ENCODE data around the gene TMEM88. TPM values are rescaled to one million over a fixed set of nuclear protein-coding genes. Genes with fewer than 3 reads are reported as not detected.

TMEM88 gene
- total and polyA plus RNA-seq, 2 of the 13 experiments (the other 11 are each of a cell fraction or from before 2014, with no cell fraction given), result 0.31 to 0.66 TPM

DNA sequence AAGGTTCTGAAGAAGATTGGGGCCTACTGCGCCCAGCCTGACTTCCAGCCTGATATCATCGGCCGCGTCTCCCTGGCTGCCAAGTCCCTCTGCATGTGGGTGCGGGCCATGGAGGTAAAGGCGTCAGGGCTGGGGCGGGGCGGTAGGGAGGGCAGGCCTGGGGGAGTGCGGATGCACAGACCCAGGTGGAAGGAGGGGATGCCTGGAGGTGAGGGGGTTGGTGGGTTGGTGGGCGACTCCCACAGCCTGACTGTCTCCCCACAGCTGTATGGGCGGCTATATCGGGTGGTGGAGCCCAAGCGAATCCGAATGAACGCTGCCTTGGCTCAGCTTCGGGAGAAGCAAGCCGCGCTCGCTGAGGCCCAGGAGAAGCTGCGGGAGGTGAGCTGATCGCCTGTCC lies 47.7 kb upstream of the TMEM88 start:
- Histone ChIP-seq H3K9ac (ENCODE audit: insufficient read depth, low read depth, low read length) (no peak overlapping the region), H4K20me1 (ENCODE audit: insufficient read depth, low read length) (no peaks in the 10 kb centered on the region), H3K4me1 (ENCODE audit: insufficient read depth, low read length) (no peaks in the 10 kb centered on the region), H3K9me3 (ENCODE audit: low read length) (no peaks in the 10 kb centered on the region), H2AFZ (ENCODE audit: low read length) (no peak overlapping the region), H3K4me3 (replicated peaks in 1 of 3; ENCODE audit: insufficient read depth in 1 of 3, low read depth in 2 of 3, low read length in 3 of 3) (no peak overlapping the region), H3K36me3 (replicated peaks in 1 of 2; ENCODE audit: control insufficient read depth in 1 of 2, insufficient read depth in 2 of 2, low read length in 2 of 2) (no peaks in the 10 kb centered on the region), H3K27ac (ENCODE audit: extremely low read length, insufficient read depth, low read length) (no peak overlapping the region), H3K4me2 (ENCODE audit: low read depth, low read length) (no peak overlapping the region), H3K79me2 (ENCODE audit: insufficient read depth, low read length) (no peaks in the 10 kb centered on the region), H3K27me3 (ENCODE audit: control insufficient read depth in 1 of 2, insufficient read depth in 2 of 2, low read length in 2 of 2) (peaks cover 0 to 28% of the 10 kb centered on the region in 2 experiments; a peak in 3 of 5 replicates)
- ChIA-PET POLR2A (no interaction called here), CTCF (ENCODE audit: low intra/inter-chr PET ratio, low total read pairs) (no interaction called here)
- DNase-seq (ENCODE audit: low spot score) (no peak), ATAC-seq (no peak), FAIRE-seq (no peak)
- TF ChIP-seq, protein P1, sequence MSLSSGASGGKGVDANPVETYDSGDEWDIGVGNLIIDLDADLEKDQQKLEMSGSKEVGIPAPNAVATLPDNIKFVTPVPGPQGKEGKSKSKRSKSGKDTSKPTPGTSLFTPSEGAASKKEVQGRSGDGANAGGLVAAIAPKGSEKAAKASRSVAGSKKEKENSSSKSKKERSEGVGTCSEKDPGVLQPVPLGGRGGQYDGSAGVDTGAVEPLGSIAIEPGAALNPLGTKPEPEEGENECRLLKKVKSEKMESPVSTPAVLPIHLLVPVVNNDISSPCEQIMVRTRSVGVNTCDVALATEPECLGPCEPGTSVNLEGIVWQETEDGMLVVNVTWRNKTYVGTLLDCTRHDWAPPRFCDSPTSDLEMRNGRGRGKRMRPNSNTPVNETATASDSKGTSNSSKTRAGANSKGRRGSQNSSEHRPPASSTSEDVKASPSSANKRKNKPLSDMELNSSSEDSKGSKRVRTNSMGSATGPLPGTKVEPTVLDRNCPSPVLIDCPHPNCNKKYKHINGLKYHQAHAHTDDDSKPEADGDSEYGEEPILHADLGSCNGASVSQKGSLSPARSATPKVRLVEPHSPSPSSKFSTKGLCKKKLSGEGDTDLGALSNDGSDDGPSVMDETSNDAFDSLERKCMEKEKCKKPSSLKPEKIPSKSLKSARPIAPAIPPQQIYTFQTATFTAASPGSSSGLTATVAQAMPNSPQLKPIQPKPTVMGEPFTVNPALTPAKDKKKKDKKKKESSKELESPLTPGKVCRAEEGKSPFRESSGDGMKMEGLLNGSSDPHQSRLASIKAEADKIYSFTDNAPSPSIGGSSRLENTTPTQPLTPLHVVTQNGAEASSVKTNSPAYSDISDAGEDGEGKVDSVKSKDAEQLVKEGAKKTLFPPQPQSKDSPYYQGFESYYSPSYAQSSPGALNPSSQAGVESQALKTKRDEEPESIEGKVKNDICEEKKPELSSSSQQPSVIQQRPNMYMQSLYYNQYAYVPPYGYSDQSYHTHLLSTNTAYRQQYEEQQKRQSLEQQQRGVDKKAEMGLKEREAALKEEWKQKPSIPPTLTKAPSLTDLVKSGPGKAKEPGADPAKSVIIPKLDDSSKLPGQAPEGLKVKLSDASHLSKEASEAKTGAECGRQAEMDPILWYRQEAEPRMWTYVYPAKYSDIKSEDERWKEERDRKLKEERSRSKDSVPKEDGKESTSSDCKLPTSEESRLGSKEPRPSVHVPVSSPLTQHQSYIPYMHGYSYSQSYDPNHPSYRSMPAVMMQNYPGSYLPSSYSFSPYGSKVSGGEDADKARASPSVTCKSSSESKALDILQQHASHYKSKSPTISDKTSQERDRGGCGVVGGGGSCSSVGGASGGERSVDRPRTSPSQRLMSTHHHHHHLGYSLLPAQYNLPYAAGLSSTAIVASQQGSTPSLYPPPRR (CRISPR knock-in tag; IDR thresholded peaks at IDR 0.05; ENCODE audit: borderline replicate concordance), result no peak
- TF ChIP-seq ZNF510 (CRISPR knock-in tag; IDR thresholded peaks at IDR 0.05; ENCODE audit: low read depth), result no peak
- no peak for TF ChIP-seq RXRB (CRISPR knock-in tag; IDR thresholded peaks at IDR 0.05; ENCODE audit: borderline replicate concordance)
- no peak for TF ChIP-seq KLF6 (CRISPR knock-in tag; IDR thresholded peaks at IDR 0.05)
- TF ChIP-seq ZFP82 (CRISPR knock-in tag; IDR thresholded peaks at IDR 0.05; ENCODE audit: borderline replicate concordance), result no peak
- TF ChIP-seq ZNF616 (CRISPR knock-in tag; IDR thresholded peaks at IDR 0.05; ENCODE audit: low read depth), result no peak
- no peak for TF ChIP-seq YY1 (IDR thresholded peaks at IDR 0.05; ENCODE audit: insufficient read depth, insufficient replicate concordance, low read depth, low read length)
- TF ChIP-seq ATF7-NPFF (CRISPR knock-in tag; IDR thresholded peaks at IDR 0.05; ENCODE audit: low read depth), result no peak
- no peak for TF ChIP-seq MXI1 (IDR thresholded peaks at IDR 0.05; ENCODE audit: borderline replicate concordance, low read depth, low read length)
- TF ChIP-seq, protein P2, sequence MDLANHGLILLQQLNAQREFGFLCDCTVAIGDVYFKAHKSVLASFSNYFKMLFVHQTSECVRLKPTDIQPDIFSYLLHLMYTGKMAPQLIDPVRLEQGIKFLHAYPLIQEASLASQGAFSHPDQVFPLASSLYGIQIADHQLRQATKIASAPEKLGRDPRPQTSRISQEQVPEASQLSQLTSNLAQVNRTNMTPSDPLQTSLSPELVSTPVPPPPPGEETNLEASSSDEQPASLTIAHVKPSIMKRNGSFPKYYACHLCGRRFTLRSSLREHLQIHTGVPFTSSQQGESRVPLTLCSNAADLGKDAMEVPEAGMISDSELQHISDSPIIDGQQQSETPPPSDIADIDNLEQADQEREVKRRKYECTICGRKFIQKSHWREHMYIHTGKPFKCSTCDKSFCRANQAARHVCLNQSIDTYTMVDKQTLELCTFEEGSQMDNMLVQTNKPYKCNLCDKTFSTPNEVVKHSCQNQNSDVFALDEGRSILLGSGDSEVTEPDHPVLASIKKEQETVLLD (CRISPR knock-in tag; IDR thresholded peaks at IDR 0.05; ENCODE audit: low read depth), result no peak
- TF ChIP-seq ZNF124 (CRISPR knock-in tag; IDR thresholded peaks at IDR 0.05), result no peak
- TF ChIP-seq KLF13 (CRISPR knock-in tag; IDR thresholded peaks at IDR 0.05), result no peak
- 69% methylated on average over 19 of the region's 21 CpGs for WGBS (ENCODE audit: low lambda C conversion rate)
- in situ Hi-C loops (cut with HindIII; ENCODE audit: extremely low pct_ligation_motif_present, low pct_unique_long_range_greater_than_20kb), result no loop called here
- no TSS peak for BruUV-seq (replicated peaks)
- intact Hi-C loops (cut with micrococcal nuclease; ENCODE audit: unreplicated experiment), result no loop called here

All from HepG2 (cell line).